Keratinocyte (primary cell): ENCODE results near the gene PAQR8. TPM values are rescaled to one million over a fixed set of nuclear protein-coding genes. Genes with fewer than 3 reads are reported as not detected.

Source experiments
- DNase-seq: peaks from one replicate; pipeline ENCODE4 v3.0.0-alpha.2; 2011; ENCODE audit warnings: low read depth, missing footprints, low spot score
- FAIRE-seq: peaks from 2 replicates; lab custom pipeline; 2011; peaks lifted over from hg19 to GRCh38; lab: Jason Lieb, UNC
- H2AFZ ChIP-seq: 2 replicates; pipeline ENCODE4 v1.6.0; 2012; ENCODE audit warnings: low read length, control low read depth, inconsistent platforms; ENCODE audit not compliant: control insufficient read depth
- H3K27ac ChIP-seq: 2 replicates; pipeline ENCODE4 v1.5.1; 2011; ENCODE audit warnings: low read length; ENCODE audit not compliant: control insufficient read depth, insufficient read depth
- H3K27me3 ChIP-seq: 3 replicates; pipeline ENCODE4 v1.6.0; 2011; ENCODE audit warnings: low read length; ENCODE audit not compliant: control insufficient read depth, insufficient read depth; ENCODE audit errors: extremely low read depth
- H3K36me3 ChIP-seq, 2 experiments: 2 replicates in 1 of 2; 3 replicates in 1 of 2; pipeline ENCODE4 v1.5.1; 2011; ENCODE audit warnings: low read length in 2 of 2, mild to moderate bottlenecking in 1 of 2; ENCODE audit not compliant: control insufficient read depth in 2 of 2, insufficient read depth in 2 of 2; ENCODE audit errors: extremely low read depth in 1 of 2
- H3K4me1 ChIP-seq: 3 replicates; pipeline ENCODE4 v1.5.1; 2011; ENCODE audit warnings: low read length; ENCODE audit not compliant: control insufficient read depth, insufficient read depth; ENCODE audit errors: extremely low read depth
- H3K4me2 ChIP-seq: 3 replicates; pipeline ENCODE4 v1.6.0; 2011; ENCODE audit warnings: low read depth, low read length; ENCODE audit not compliant: control insufficient read depth, insufficient read depth; ENCODE audit errors: extremely low read depth
- H3K4me3 ChIP-seq, 3 experiments: fragments of 200-600 bp in 1 of 3; sonication (generic) in 1 of 3; 2 replicates in 2 of 3; 3 replicates in 1 of 3; pipeline ENCODE4 v1.5.1; 2011 to 2016; ENCODE audit warnings: low read length in 3 of 3, mild to moderate bottlenecking in 3 of 3, control low read depth in 2 of 3, inconsistent platforms in 1 of 3, low read depth in 1 of 3, mixed read lengths in 1 of 3, mixed run types in 1 of 3, moderate library complexity in 1 of 3; ENCODE audit not compliant: control insufficient read depth in 2 of 3, insufficient read depth in 2 of 3; ENCODE audit errors: extremely low read depth in 1 of 3
- H3K79me2 ChIP-seq: 2 replicates; pipeline ENCODE4 v1.6.0; 2012; ENCODE audit warnings: low read length; ENCODE audit not compliant: control insufficient read depth, insufficient read depth
- H3K9ac ChIP-seq: 3 replicates; pipeline ENCODE4 v1.6.0; 2011; ENCODE audit warnings: low read length; ENCODE audit not compliant: control insufficient read depth, insufficient read depth; ENCODE audit errors: extremely low read depth
- H3K9me1 ChIP-seq: 3 replicates; pipeline ENCODE4 v1.6.0; 2011; ENCODE audit warnings: low read length; ENCODE audit not compliant: control insufficient read depth, insufficient read depth; ENCODE audit errors: extremely low read depth
- H3K9me3 ChIP-seq: 2 replicates; pipeline ENCODE4 v1.5.1; 2012; ENCODE audit warnings: low read depth, low read length; ENCODE audit not compliant: control insufficient read depth
- H4K20me1 ChIP-seq: 3 replicates; pipeline ENCODE4 v1.6.0; 2011; ENCODE audit warnings: low read length; ENCODE audit not compliant: control insufficient read depth, insufficient read depth; ENCODE audit errors: extremely low read depth
- CTCF ChIP-seq, 3 experiments: IDR thresholded peaks in 1 of 3; conservative IDR thresholded peaks in 1 of 3; optimal IDR thresholded peaks in 1 of 3; 2 replicates in 2 of 3; 3 replicates in 1 of 3; pipeline versions ENCODE3 to v1.5.1; 2011; ENCODE audit warnings: low read length in 3 of 3, mild to moderate bottlenecking in 3 of 3, moderate library complexity in 2 of 3, control low read depth in 1 of 3, inconsistent platforms in 1 of 3; ENCODE audit not compliant: insufficient read depth in 2 of 3; ENCODE audit errors: extremely low read depth in 1 of 3
- EZH2 ChIP-seq: IDR thresholded peaks from one replicate; pipeline ENCODE4 v1.6.1; 2012; ENCODE audit warnings: inconsistent platforms, mild to moderate bottlenecking, low read length, moderate library complexity
- dilution Hi-C: fragments of 300-500 bp; cut with MboI; formaldehyde crosslinking; loops from one replicate; pipeline ENCODE4 v1.7.0; 2020; ENCODE audit warnings: low sequenced_read_pairs; ENCODE audit not compliant: extremely low pct_ligation_motif_present
- polyA plus RNA-seq, 5 experiments: library from polyadenylated mRNA; depleted of rRNA in 3 of 5; stranded (reverse) in 3 of 5; stranded (forward) in 1 of 5; unstranded in 1 of 5; fragments of >200 nt; gene quantifications; 1 replicate in 1 of 5; 2 replicates in 3 of 5; 3 replicates in 1 of 5; pipeline versions ENCODE4 v1.2.1 to v1.2.3, GENCODE V29; 2011 to 2012; ENCODE audit warnings: missing spikeins in 2 of 5, low read depth in 1 of 5, low replicate concordance in 1 of 5

PAQR8 gene
- polyA plus RNA-seq, 1 donor (not counting 4 experiments of a cell fraction or from before 2014, with no cell fraction given): 1.6 TPM

GRCh38 chr6:52333840-52334200 is 28.1 kb upstream of the PAQR8 start:
- FAIRE-seq: no peak
- no peak overlapping the region for H3K4me3 ChIP-seq
- dilution Hi-C loops: no loop called here

GRCh38 chr6:52335576-52335975 is 26.4 kb upstream of the PAQR8 start:
- Histone ChIP-seq H3K9me1 (no peaks in the 10 kb centered on the region), H3K4me1 (no peaks in the 10 kb centered on the region), H3K27me3 (no peaks in the 10 kb centered on the region), H3K36me3 (no peaks in the 10 kb centered on the region), H3K27ac (no peak overlapping the region), H2AFZ (no peak overlapping the region), H3K9me3 (no peaks in the 10 kb centered on the region), H3K79me2 (no peaks in the 10 kb centered on the region), H3K9ac (no peak overlapping the region), H3K4me3 (no peak overlapping the region), H4K20me1 (no peaks in the 10 kb centered on the region), H3K4me2 (no peak overlapping the region)
- TF ChIP-seq CTCF (optimal IDR thresholded peaks at IDR 0.05 in 1 of 3, IDR thresholded peaks at IDR 0.05 in 1 of 3, conservative IDR thresholded peaks at IDR 0.05 in 1 of 3; ENCODE audit: extremely low read depth in 1 of 3, insufficient read depth in 2 of 3, low read length in 3 of 3) (no peak), EZH2 (no peak)
- dilution Hi-C loops: no loop called here
- no peak for FAIRE-seq
- no peak for DNase-seq

More at GRCh38 chr6:52333840-52334200, 28.1 kb upstream of the PAQR8 start:
- Histone ChIP-seq H4K20me1 (no peaks in the 10 kb centered on the region), H3K27ac (no peak overlapping the region), H3K27me3 (no peaks in the 10 kb centered on the region), H3K4me1 (no peaks in the 10 kb centered on the region), H2AFZ (no peak overlapping the region), H3K4me2 (no peak overlapping the region), H3K9me1 (no peaks in the 10 kb centered on the region), H3K9ac (no peak overlapping the region), H3K9me3 (no peaks in the 10 kb centered on the region), H3K79me2 (no peaks in the 10 kb centered on the region), H3K36me3 (no peaks in the 10 kb centered on the region)
- no peak for DNase-seq
- TF ChIP-seq EZH2: no peak
- TF ChIP-seq CTCF (optimal IDR thresholded peaks at IDR 0.05 in 1 of 3, IDR thresholded peaks at IDR 0.05 in 1 of 3, conservative IDR thresholded peaks at IDR 0.05 in 1 of 3; ENCODE audit: extremely low read depth in 1 of 3, insufficient read depth in 2 of 3, low read length in 3 of 3): no peak
